SK-N-SH treated with all-trans-retinoic acid at 6 μM for 48 hours (cell line): ENCODE data around the gene PRDM15.

Experiments used
- ATAC-seq: fragments of 200-7000 bp; cut with Tn5 transposase; 3 replicates; pipeline ENCODE4 v1.9.1; 2020; ENCODE audit warnings: mild to moderate bottlenecking, moderate library complexity
- ARNTL ChIP-seq: fragments of 450-650 bp; formaldehyde crosslinking; IDR thresholded peaks from 2 replicates; pipeline ENCODE4 v1.5.0; 2020; ENCODE audit warnings: low read depth, mild to moderate bottlenecking, moderate library complexity, borderline replicate concordance
- BACH2 ChIP-seq: fragments of 250-450 bp; sonication (Bioruptor Pico); IDR thresholded peaks from 2 replicates; pipeline ENCODE4 v1.9.0; 2021; ENCODE audit warnings: mild to moderate bottlenecking, borderline replicate concordance
- CREB5 ChIP-seq: fragments of 250-450 bp; sonication (Bioruptor Pico); IDR thresholded peaks from 2 replicates; pipeline ENCODE4 v1.5.1; 2020; ENCODE audit warnings: low read depth, mild to moderate bottlenecking, moderate library complexity
- CSDC2 ChIP-seq: fragments of 250-450 bp; sonication (Bioruptor Pico); IDR thresholded peaks from 2 replicates; pipeline ENCODE4 v1.5.0; 2020; ENCODE audit warnings: mild to moderate bottlenecking, moderate library complexity
- ESRRG ChIP-seq: fragments of 250-450 bp; sonication (Bioruptor Pico); IDR thresholded peaks from 2 replicates; pipeline ENCODE4 v1.6.1; 2021; ENCODE audit warnings: mild to moderate bottlenecking
- GLIS3 ChIP-seq: fragments of 250-450 bp; sonication (Bioruptor Pico); IDR thresholded peaks from 2 replicates; pipeline ENCODE4 v1.5.0; 2020; ENCODE audit warnings: mild to moderate bottlenecking, moderate library complexity
- ISL1 ChIP-seq: fragments of 250-450 bp; sonication (Bioruptor Pico); IDR thresholded peaks from 2 replicates; pipeline ENCODE4 v2.1.2; 2022; ENCODE audit warnings: mild to moderate bottlenecking, moderate library complexity
- OSR1 ChIP-seq: fragments of 250-450 bp; sonication (Bioruptor Pico); IDR thresholded peaks from 2 replicates; pipeline ENCODE4 v1.8.0; 2022; ENCODE audit warnings: moderate library complexity, mild to moderate bottlenecking, inconsistent platforms
- PPARA ChIP-seq: fragments of 250-450 bp; sonication (Bioruptor Pico); IDR thresholded peaks from 2 replicates; pipeline ENCODE4 v1.5.0; 2020; ENCODE audit warnings: mild to moderate bottlenecking, borderline replicate concordance
- RARB ChIP-seq: fragments of 250-450 bp; sonication (Bioruptor Pico); IDR thresholded peaks from 2 replicates; pipeline ENCODE4 v1.8.0; 2021; ENCODE audit warnings: mild to moderate bottlenecking, moderate library complexity
- SNAI2 ChIP-seq: fragments of 250-450 bp; sonication (Bioruptor Pico); IDR thresholded peaks from 2 replicates; pipeline ENCODE4 v1.5.0; 2020; ENCODE audit warnings: mild to moderate bottlenecking, moderate library complexity
- TCF4 ChIP-seq: fragments of 250-450 bp; sonication (Bioruptor Pico); IDR thresholded peaks from 2 replicates; pipeline ENCODE4 v1.8.0; 2021; ENCODE audit warnings: mild to moderate bottlenecking, moderate library complexity, borderline replicate concordance
- TOX ChIP-seq: fragments of 250-450 bp; sonication (Bioruptor Pico); IDR thresholded peaks from 2 replicates; pipeline ENCODE4 v1.8.0; 2021; ENCODE audit warnings: mild to moderate bottlenecking, moderate library complexity, borderline replicate concordance
- ZC3H10 ChIP-seq: fragments of 250-450 bp; sonication (Bioruptor Pico); IDR thresholded peaks from 2 replicates; pipeline ENCODE4 v1.5.1; 2021; ENCODE audit warnings: mild to moderate bottlenecking, moderate library complexity
- ZFP3 ChIP-seq: fragments of 250-450 bp; sonication (Bioruptor Pico); IDR thresholded peaks from 2 replicates; pipeline ENCODE4 v1.5.0; 2020; ENCODE audit warnings: mild to moderate bottlenecking, moderate library complexity
- ZFP30 ChIP-seq: fragments of 450-650 bp; formaldehyde crosslinking; IDR thresholded peaks from 2 replicates; pipeline ENCODE4 v1.5.0; 2022; ENCODE audit warnings: mild to moderate bottlenecking, moderate library complexity
- ZNF565 ChIP-seq: fragments of 450-650 bp; formaldehyde crosslinking; conservative IDR thresholded peaks from 2 replicates; pipeline ENCODE4 v1.5.0; 2020; ENCODE audit warnings: low read depth, mild to moderate bottlenecking, moderate library complexity
- ZNF70 ChIP-seq: fragments of 450-650 bp; formaldehyde crosslinking; IDR thresholded peaks from 2 replicates; pipeline ENCODE4 v1.5.0; 2020; ENCODE audit warnings: mild to moderate bottlenecking, moderate library complexity
- ZNF8 ChIP-seq: fragments of 450-650 bp; formaldehyde crosslinking; IDR thresholded peaks from 2 replicates; pipeline ENCODE4 v1.5.0; 2020; ENCODE audit warnings: mild to moderate bottlenecking, moderate library complexity
- TF ChIP-seq, protein P1 (sequence below): fragments of 250-450 bp; sonication (Bioruptor Pico); IDR thresholded peaks from 2 replicates; pipeline ENCODE4 v1.8.0; 2020; ENCODE audit warnings: mild to moderate bottlenecking, moderate library complexity, borderline replicate concordance
- TF ChIP-seq, protein P2 (sequence below): fragments of 250-450 bp; sonication (Bioruptor Pico); IDR thresholded peaks from 2 replicates; pipeline ENCODE4 v1.5.0; 2020; ENCODE audit warnings: mild to moderate bottlenecking, moderate library complexity
- TF ChIP-seq, protein P3 (sequence below): fragments of 250-450 bp; sonication (Bioruptor Pico); IDR thresholded peaks from 2 replicates; pipeline ENCODE4 v1.8.0; 2021; ENCODE audit warnings: low read depth, mild to moderate bottlenecking, moderate library complexity, borderline replicate concordance

PRDM15 gene

DNA sequence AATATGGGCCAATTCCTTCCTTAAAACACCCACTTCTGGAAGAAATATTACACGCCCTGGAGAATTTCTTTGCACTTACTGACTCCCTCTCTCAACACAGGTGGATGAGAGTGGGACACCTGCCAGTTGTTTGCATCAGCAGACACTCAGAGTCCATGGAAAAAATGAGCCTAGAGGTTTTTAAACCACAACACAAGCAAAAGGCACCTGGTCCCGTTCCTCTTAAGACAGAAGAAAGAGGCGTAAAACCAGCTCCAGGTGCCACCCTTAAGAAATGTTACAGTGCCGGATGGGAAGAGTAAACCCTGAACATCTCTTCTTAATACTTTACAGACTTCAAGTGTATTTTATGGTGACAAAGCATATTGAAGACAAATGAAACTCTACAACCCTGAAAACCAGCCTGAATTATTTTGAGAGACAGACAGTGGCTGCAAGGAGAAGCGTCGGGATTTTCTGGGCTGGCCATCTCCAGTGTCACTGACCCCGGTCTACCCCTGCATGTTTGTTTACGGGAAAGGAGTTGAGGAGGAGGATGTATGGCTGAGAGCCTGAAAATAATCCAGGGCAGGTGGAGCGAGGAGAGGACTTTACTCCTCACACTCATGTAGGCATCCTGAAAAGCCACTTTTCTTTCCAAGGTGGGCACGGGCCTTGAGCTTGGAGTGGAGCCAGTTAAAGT lies 104.5 kb downstream of the PRDM15 start:
- TF ChIP-seq SNAI2 (CRISPR knock-in tag) (no peak), ZC3H10 (CRISPR knock-in tag) (no peak), ARNTL (CRISPR knock-in tag) (no peak), ZNF70 (no peak), ZNF565 (no peak), RARB (CRISPR knock-in tag) (no peak), PPARA (CRISPR knock-in tag) (no peak), GLIS3 (CRISPR knock-in tag) (no peak), CREB5 (CRISPR knock-in tag) (no peak), TCF4 (no peak)
- TF ChIP-seq, protein P1, sequence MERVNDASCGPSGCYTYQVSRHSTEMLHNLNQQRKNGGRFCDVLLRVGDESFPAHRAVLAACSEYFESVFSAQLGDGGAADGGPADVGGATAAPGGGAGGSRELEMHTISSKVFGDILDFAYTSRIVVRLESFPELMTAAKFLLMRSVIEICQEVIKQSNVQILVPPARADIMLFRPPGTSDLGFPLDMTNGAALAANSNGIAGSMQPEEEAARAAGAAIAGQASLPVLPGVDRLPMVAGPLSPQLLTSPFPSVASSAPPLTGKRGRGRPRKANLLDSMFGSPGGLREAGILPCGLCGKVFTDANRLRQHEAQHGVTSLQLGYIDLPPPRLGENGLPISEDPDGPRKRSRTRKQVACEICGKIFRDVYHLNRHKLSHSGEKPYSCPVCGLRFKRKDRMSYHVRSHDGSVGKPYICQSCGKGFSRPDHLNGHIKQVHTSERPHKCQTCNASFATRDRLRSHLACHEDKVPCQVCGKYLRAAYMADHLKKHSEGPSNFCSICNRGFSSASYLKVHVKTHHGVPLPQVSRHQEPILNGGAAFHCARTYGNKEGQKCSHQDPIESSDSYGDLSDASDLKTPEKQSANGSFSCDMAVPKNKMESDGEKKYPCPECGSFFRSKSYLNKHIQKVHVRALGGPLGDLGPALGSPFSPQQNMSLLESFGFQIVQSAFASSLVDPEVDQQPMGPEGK (CRISPR knock-in tag): no peak
- no peak for ATAC-seq

- no peak for ATAC-seq
- TF ChIP-seq, protein P2, sequence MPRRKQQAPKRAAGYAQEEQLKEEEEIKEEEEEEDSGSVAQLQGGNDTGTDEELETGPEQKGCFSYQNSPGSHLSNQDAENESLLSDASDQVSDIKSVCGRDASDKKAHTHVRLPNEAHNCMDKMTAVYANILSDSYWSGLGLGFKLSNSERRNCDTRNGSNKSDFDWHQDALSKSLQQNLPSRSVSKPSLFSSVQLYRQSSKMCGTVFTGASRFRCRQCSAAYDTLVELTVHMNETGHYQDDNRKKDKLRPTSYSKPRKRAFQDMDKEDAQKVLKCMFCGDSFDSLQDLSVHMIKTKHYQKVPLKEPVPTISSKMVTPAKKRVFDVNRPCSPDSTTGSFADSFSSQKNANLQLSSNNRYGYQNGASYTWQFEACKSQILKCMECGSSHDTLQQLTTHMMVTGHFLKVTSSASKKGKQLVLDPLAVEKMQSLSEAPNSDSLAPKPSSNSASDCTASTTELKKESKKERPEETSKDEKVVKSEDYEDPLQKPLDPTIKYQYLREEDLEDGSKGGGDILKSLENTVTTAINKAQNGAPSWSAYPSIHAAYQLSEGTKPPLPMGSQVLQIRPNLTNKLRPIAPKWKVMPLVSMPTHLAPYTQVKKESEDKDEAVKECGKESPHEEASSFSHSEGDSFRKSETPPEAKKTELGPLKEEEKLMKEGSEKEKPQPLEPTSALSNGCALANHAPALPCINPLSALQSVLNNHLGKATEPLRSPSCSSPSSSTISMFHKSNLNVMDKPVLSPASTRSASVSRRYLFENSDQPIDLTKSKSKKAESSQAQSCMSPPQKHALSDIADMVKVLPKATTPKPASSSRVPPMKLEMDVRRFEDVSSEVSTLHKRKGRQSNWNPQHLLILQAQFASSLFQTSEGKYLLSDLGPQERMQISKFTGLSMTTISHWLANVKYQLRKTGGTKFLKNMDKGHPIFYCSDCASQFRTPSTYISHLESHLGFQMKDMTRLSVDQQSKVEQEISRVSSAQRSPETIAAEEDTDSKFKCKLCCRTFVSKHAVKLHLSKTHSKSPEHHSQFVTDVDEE: no peak
- TF ChIP-seq GLIS3 (CRISPR knock-in tag): no peak
- no peak for TF ChIP-seq BACH2 (CRISPR knock-in tag)
- no peak for TF ChIP-seq TCF4
- no peak for TF ChIP-seq RARB (CRISPR knock-in tag)
- no peak for TF ChIP-seq ZC3H10 (CRISPR knock-in tag)
- TF ChIP-seq ZNF8 (CRISPR knock-in tag): no peak
- TF ChIP-seq ESRRG (CRISPR knock-in tag): no peak
- no peak for TF ChIP-seq ZFP3 (CRISPR knock-in tag)
- no peak for TF ChIP-seq ZFP30 (CRISPR knock-in tag)
- no peak for TF ChIP-seq TOX (CRISPR knock-in tag)
- no peak for TF ChIP-seq ISL1 (CRISPR knock-in tag)
- no peak for TF ChIP-seq PPARA (CRISPR knock-in tag)
- TF ChIP-seq CSDC2 (CRISPR knock-in tag): no peak
- TF ChIP-seq, protein P1 (CRISPR knock-in tag): no peak
- no peak for TF ChIP-seq OSR1
- TF ChIP-seq, protein P3, sequence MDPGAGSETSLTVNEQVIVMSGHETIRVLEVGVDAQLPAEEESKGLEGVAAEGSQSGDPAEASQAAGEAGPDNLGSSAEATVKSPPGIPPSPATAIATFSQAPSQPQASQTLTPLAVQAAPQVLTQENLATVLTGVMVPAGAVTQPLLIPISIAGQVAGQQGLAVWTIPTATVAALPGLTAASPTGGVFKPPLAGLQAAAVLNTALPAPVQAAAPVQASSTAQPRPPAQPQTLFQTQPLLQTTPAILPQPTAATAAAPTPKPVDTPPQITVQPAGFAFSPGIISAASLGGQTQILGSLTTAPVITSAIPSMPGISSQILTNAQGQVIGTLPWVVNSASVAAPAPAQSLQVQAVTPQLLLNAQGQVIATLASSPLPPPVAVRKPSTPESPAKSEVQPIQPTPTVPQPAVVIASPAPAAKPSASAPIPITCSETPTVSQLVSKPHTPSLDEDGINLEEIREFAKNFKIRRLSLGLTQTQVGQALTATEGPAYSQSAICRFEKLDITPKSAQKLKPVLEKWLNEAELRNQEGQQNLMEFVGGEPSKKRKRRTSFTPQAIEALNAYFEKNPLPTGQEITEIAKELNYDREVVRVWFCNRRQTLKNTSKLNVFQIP (CRISPR knock-in tag): no peak
- no peak for TF ChIP-seq CREB5 (CRISPR knock-in tag)
- no peak for TF ChIP-seq ZNF70
- TF ChIP-seq, all 23 proteins: peak for 0
Observed at GRCh38 chr21:41772351-41773080, 106.6 kb downstream of the PRDM15 start.
